ENCODE measurements around the gene FLII.
"Not testable (repeated sequence)": the region's sequence is repeated elsewhere in the genome, so short reads cannot be mapped to it uniquely, and the experiment has no call there.

- TF ChIP-seq CTCF (IDR thresholded peaks at IDR 0.05; ENCODE audit: low read depth, low read length); POLR2A (IDR thresholded peaks at IDR 0.05; ENCODE audit: extremely low read depth, insufficient read length); MAX (IDR thresholded peaks at IDR 0.05; ENCODE audit: low read depth, low read length): not testable (repeated sequence)
Measured at GRCh38 chr17:18298061-18298460, 39.5 kb upstream of the FLII start.

All from NB4 (cell line).